SKM-1 treated with dmso at 0.1 percent for 144 hours (cell line): Measurements from ENCODE around the gene NUCB2.
"Not testable (repeated sequence)": the region's sequence is repeated elsewhere in the genome, so short reads cannot be mapped to it uniquely, and the experiment has no call there.

Source experiments
- DNase-seq: peaks from one replicate; lab custom pipeline; 2025; ENCODE audit not compliant: unreplicated experiment; lab: John Stamatoyannopoulos, UW

NUCB2 gene

DNA sequence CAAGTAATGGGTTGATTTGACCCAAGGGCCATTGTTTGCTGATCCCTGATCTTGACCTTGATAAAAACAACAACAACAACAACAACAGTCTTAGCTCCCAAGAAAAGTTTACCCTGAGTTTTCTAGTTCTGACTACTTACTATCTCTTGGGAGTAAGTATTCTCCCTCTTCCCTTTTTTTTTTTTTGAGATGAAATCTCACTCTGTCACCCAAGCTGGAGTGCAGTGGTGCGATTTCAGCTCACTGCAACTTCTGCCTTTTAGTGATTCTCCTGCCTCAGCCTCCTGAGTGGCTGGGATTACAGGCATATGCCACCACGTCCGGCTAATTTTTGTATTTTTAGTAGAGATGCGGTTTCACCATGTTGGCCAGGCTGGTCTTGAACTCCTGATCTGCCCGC, 8.0 kb upstream of the NUCB2 start:
- DNase-seq: not testable (repeated sequence)

DNA sequence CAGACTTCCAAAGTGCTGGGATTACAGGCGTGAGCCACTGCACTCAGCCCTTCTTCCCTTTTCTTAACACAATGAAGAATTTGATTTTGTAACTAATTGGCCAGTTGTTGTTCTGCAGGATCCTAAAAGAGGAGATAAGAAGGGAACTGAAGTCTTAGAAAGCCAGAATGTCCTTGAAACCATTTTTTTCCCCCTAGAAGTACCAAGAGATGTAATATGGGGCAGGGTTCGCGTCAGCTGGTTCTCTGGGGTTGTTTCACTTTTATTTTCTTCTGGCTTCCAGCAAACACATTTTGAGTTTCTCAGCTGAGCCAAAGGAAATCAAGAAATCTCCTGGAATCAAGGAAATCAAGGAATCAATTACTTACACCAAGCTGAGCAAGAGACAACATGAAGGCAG, 7.6 kb upstream of the NUCB2 start:
- no peak for DNase-seq

DNA sequence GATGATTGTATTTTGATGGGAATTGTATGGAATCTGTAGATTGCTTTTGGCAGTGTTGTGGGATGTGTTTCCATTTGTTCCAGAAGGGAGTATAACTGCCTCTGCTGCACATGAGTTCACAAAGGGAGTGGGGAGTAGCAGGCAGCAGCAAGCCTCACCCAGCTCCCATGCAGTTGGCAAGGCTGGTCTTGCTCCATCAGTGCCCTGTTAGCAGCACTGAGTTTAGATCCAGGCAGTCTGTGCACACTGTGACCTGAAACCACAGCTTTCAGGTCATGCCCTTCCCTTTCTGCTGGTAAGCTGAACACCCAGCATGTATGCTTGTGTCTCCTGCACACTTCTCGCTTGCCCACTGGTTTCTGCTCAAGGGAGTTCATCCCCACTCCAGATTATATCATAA, 3.7 kb upstream of the NUCB2 start:
- DNase-seq: peak; percentile 57

DNA sequence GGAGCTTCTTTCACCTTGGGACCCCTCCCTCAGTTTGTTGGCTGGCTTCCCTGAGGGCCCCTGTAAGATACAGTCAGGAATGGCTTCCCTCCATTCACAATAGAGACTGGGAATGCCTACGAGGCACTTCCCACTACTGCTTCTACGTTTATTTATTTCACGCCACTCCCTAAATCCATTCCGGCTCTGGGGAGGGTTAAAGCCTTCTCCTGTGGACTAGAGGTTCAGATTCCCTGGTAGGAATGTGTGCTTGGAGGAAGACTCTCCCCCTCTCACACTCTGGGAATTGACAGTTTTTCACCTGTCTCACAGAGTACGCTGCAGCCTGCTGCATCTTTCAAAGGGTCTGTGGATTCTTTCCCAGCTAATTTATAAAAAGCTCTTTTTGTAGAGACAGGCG, 3.3 kb upstream of the NUCB2 start:
- no peak for DNase-seq

DNA sequence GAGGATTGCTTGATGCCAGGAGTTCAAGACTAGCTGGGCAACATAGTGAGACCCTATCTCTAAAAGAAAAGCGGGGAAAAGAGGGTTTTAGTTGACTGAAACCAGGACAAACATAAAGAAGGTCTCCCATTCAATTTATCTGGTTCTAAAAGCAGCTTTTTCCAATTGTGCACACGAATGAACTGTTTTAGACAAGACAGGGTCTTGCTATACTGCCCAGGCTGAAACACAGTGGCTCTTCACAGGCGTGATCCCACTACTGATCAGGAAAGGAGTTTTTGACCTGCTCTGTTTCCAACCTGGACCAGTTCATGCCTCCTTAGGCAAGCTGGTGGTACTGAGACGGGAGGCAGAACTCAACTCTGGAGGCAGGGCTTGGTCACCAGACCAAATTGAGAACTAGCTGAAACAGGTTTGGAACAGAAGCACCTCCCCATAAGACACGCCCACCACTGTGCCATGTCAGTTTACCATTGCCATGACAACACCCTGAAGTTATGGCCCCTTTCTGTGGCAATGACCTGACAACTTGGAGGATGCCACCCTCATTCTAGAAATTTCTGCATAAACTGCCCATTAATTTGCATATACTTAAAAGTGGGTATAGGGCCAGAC, 2.8 kb upstream of the NUCB2 start:
- peak; percentile 55 for DNase-seq

DNA sequence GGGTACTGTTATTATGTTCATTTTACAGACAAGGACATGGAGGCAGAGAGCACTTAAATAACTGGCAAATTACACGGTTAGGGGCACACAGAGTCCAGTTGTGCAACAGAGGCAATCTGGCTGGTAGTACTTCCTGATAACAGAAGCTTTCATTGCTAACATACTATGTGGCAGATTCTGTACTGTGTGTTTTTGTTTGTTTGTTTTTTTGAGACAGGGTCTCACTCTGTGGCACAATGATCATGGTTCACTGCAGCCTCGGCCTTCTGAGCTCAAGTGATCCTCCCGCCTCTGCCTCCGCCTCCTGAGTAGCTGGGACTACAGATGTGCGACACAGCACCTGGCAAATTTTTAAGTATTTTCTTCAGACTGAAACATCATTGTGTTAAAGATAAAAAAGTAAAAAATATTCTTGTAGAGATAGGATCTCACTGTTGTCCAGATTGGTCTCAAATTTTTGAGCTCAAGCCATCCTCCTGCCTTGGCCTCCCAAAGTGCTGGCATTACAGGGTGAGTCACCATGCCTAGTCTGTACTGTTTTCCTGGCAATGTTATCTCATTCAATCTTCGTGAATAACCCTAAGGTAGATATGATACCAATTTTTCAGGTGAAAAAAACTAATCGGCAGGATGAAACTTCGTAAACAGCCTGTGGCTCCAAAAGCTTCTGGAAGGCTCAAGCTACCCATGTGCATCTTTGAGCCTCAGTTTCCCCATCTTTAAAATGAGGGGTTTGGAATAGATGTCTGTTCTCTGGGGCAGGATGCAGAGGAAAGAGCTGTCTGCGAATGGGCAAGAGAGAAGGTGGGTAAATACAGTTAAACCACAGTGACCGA, 921 bp upstream of the NUCB2 start:
- DNase-seq: peak; percentile 77

DNA sequence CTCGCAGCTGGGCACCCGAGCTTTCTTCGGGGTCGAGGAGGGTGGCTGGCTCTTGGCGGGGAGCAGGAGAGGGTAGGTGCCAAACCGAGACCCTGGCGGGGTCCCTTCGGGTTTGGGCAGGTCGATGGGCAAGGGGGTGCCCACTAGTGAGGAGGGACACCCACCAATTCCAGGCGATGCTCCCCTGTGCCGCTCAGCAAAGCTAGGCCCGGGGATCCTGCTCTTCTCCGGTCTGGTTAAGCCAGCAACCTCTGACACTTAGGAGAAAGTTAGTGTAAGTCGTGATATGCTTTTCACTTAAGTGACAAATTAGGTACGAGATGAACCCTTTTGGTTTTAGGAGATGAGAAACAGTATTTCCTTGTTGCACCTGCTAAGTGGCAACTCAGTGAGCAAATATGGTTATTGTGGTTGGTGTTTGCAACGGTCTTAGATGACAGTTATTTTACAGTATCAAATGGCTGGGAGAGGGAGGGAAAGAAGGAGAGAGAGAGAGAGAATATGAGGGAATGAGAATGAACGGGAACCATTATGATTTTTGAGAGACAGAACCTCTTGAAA, 565 bp downstream of the NUCB2 start:
- peak; percentile 16 for DNase-seq

DNA sequence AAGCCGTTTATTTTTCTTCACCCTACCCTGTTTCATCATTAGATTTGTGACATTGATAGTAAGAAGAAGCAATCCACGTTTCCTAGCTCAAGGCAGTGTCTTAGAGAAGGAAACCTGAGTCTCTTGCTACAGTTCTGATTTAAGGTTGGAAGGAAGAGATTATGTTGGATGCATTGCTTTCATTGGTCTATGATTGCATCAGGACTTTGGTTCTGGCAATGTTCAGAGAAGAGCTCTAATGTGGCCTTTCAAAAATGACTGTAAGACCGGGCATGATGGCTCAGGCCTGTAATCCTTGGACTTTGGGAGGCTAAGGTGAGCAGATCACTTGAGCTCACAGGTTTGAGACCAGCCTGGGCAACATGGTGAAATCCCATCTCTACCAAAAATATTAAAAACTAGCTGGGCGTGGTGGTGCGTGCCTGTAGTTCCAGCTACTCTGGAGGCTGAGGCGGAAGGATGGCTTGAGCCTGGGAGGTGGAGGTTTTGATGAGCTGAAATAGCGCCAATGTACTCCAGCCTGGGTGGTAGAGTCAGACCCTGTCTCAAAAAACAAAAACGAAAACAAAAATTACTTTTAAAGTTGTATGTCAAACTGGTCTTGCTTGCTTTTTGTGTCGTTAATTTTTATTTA, 4.1 kb downstream of the NUCB2 start:
- no peak for DNase-seq

DNA sequence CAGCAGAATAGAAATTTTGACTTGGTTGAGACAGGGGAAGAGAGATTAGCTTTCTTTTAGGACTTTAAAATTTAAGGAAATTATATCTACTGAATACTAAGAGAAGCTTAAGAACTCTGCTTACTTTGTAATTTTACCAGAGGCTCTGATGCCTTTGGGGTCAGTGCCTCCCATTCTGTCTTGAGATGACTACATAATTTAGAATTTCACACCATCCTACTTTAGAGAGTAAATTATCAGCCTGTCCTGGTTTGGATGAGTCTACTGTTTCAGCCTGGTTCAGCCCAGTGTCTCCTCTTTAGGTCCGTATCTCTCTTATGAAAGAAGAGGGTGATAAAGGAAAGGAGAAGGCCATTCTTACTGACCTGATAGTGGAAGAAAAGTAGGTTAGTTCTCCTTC, 9.8 kb downstream of the NUCB2 start:
- DNase-seq: no peak

DNA sequence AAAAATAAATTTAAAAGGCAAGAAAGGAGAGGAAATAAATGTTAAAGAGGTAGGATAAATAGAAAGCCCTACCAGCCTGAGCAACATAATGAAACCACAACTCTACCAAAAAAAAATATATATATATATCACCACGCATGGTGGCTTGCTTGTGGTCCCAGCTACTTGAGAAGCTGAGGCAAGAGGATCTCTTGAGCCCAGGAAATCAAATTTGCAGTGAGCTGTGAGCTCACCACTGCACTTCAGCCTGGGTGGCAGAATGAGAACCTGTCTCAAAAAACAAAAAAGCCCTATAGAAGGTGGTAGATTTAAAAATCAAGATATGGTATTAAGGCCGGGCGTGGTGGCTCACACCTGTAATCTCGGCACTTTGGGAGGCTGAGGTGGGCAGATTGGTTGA, 10.5 kb downstream of the NUCB2 start:
- DNase-seq: no peak

DNA sequence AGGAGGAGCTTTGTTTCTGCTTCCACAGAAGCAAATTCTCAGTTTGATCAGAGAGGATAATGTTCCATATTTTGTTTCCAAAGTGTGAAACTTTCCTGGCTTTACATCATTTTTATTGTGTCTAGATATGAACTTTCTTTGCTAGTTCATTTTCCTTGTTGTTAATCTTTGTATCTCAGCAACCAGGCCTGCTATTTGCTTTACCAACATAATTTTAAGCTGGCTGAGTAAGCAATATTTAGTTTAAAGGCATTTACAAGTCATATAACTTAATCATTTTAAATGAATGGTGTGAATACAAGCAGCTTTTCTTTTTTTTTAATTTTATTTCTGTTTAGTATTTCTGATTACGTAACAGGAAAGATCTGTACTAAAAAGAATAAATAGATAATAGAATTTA, 15.2 kb downstream of the NUCB2 start:
- DNase-seq: no peak

DNA sequence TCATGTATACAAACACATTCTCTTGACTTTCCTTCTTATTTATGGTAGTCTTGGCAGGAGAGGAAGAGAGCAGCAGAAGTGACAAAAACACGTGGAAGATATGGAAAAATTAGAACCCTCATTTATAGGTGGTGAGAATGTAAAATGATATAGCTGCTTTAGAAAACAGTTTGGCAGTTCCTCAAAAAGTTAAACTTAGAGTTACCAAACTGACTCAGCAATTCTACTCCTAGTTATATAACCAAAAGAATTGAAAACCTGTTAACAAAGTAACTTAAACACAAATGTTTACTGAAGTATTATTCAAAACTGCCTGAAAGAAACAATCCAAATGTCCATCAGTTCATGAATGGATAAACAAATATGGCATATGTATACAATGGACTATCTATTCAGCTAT, 16.8 kb downstream of the NUCB2 start:
- DNase-seq: no peak

DNA sequence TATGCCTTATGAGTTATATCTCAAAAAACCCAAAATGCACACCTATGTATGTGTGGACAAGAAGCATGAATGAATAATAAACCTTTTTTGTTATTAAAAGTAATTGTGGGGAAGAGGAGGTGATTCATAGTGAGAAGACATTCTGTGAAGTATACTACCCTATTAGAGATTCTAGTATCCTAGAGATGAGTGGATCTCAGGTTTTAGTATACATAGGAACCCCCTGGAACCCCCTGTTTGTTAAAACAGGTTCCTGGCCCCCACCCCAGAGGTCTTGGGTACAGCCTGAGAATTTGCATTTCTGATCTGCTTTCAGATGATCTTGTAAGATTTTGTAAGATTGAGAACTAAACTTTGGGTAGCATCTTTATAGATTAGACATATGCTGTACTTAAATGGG, 17.5 kb downstream of the NUCB2 start:
- DNase-seq: no peak

DNA sequence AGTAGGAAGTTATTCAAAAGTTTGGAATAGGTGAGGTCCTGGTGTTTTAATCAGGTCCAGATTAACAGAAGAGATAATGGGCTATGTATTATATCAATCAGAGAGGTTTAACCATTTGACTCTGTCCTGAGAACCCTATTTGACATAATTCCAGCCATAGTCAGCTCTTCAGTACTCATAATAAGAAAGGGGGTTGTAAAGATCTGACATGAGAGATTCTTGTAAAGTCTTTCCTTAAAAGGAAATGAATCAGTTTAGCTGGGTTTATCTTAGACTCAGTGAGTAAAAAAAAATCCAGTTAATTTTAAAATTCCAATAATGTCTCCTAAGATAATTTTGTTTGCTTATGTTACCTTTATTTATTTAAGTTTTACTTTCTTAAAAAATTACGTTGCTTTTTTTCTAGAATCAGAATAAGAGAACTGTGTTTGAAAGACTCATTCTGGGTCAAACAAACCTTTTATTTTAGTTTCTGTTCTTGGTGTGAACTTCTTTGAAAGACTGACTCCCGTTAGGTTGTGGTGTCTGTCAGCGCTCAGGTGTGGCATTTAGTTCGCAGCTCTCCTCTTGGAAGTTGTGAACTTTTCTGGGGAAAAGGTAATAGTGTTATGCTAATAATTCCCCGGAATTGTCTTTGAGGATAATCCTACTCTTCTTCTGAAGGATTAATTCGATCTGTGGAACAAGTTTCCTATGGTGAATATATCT, 20.5 kb downstream of the NUCB2 start:
- DNase-seq: no peak

DNA sequence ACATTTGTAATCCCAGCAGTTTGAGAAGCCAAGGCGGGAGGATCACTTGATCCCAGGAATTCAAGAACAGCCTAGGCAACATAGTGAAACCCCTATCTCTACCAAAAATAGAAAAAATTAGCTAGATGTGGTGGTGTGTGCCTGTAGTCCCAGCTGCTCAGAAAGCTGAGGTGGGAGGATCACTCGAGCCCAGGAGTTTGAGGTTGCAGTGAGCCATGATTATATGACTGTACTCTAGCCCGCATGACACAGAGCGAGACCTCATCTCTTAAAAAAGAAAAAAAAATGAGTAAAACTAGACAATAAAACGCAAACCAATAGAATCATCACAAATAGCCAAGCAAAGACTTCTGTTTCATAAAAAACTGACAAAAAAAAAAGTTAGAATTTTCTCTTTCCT, 21.8 kb downstream of the NUCB2 start:
- no peak for DNase-seq

DNA sequence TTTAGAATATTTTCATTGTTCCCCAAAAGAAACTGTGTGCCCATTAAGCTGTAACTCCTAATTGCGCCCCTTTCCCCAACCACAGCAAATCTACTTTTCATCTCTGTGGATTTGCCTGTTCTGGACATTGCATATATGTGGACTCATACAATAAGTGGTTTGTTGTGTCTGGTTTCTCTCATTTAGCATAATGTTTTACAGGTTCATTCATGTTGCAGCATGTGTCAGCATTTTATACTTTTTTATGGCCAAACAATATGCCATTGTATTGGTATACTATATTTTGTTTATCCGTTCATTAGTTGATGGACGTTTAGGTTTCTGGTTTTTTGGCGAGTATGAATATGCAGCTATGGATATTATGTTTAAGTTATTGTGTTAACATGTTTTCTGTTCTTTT, 23.8 kb downstream of the NUCB2 start:
- DNase-seq: no peak

DNA sequence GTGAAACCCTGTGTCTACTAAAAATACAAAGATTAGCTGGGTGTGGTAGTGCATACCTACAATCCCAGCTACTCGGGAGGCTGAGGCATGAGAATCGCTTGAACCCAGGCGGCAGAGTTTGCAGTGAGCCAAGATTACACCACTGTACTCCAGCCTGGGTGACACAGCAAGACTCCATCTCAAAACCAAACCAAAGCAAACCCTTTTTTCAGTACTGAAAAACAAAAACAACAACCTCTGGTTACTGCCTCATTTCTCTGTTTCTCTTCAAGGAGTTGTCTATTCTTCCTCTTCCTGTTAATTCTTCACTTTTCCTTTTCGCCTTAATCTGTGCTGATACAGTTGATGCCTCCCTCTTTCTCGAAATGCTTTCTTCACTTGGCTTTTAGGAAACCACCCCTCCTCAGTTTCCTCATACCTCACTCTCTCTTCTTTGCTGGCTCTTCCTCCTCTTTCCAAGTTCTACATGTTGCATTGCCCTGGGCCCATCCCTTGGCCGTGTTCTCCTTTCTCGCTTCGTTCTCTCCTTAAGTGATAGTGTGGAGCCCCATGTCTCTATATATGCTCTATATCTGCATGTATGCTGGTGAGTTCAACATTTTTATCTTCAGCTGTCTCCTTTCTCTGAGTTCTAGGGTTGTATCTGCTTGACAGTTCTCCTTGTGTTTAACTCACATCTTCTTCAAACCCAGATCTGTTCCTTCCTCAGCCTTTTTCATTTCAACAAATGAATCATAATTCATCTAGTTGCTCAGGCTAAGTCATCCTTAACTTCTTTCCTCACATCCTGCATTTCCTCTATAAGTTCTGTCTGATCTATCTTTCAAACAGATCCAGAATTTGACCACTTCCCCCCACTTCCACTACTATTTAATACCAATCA, 37.1 kb downstream of the NUCB2 start:
- no peak for DNase-seq

DNA sequence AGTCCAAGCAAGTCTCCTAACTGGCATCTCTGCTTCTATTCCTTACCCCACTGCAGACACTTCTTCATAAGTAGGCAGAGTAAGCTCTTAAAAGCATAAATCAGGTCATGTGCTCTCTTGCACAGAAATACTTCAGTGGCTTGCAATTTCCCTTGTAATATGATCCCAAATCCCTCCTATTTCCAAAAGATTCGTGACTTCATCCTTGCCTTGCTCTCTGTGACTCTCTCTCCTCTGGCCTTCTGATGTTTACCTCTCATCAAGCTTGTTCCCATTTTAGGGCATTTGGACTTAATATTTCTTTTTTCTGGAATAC, 37.7 kb downstream of the NUCB2 start:
- DNase-seq: no peak

DNA sequence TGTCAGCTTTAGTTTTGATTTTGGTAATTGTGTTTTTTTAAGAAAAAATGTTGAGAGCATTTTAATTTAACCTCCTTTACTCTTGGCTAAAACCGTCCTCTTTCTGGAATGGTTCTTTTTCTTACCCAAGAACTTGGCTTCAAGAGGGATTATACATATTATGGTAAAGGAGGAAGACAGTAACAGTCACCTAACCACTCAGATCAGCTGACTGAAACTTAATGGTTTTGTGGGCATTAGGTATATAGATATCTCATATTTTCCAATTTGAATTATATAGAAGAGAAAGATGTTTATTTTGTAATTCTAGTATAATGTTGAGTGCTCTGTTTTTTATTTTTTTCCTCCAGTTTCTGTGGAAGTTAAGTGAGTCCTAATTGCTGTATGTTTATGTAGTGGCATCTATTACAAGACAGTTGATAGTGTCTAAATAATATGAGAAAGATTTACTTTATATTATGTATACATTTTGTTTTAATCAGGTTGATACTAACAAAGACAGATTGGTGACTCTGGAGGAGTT, 38.4 kb downstream of the NUCB2 start:
- no peak for DNase-seq

DNA sequence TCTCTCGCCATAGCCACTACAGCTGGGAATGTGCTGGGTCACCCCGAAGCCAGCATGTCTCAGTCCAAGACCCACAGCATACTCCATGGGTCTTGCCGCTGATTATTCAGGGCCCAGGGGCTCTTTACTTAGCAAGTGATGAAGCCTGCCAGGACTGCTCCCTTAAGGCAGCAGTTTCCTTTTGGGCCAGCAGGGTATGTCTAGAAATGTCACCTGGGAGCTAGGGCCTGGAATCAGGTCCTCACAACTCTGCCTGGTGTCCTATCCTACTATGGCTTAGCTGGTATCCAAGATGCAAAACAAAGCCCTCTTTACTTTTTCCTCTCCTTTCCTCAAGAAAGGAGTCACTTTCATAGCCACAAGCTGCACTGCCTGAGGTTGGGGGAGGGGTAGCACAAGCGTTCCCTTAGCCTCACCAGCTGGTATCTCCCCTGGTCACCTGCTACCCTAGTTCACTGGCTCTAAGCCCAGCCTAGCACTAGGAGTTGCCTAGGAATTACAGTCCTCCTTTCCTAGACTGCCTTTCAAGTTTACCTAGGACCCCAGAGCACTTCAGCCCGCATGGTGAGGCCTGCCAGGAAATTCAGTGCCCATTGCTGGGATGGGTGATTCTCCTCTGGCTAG, 52.4 kb downstream of the NUCB2 start:
- no peak for DNase-seq
